GM12878 (cell line): ENCODE data around the gene KRTAP10-7. TPM values are rescaled to one million over a fixed set of nuclear protein-coding genes. Genes with fewer than 3 reads are reported as not detected.

Experiments used
- ATAC-seq: fragments of 200-7000 bp; cut with Tn5 transposase; 3 replicates; pipeline ENCODE4 v1.9.1; 2020; ENCODE audit warnings: mild to moderate bottlenecking, moderate library complexity
- BruUV-seq: library from RNA; stranded (reverse); fragments of 400-500 nt; replicated peaks from 2 replicates; lab custom pipeline; 2021; lab: Mats Ljungman, UMichigan
- CTCF ChIA-PET: fragments of 300-600 bp; sonication (Branson Sonifier 250); formaldehyde crosslinking; extraction: SDS; loops from one replicate; lab custom pipeline; 2021; ENCODE audit warnings: inconsistent platforms; lab: Yijun Ruan, JAX
- POLR2A ChIA-PET: fragments of 350-600 bp; formaldehyde crosslinking; extraction: SDS; loops from one replicate; lab custom pipeline; 2021; ENCODE audit warnings: inconsistent platforms; lab: Charles Lee
- RAD21 ChIA-PET: fragments of 300-600 bp; sonication (Branson Sonifier 250); formaldehyde crosslinking; loops from one replicate; lab custom pipeline; 2023; ENCODE audit warnings: antibody characterized with exemption; ENCODE audit not compliant: unreplicated experiment; lab: Charles Lee
- SMC1A ChIA-PET: fragments of 300-600 bp; sonication (Branson Sonifier 250); formaldehyde crosslinking; loops from one replicate; lab custom pipeline; 2023; ENCODE audit not compliant: unreplicated experiment, uncharacterized antibody; lab: Charles Lee
- DNase-seq: peaks from one replicate; pipeline ENCODE4 v3.0.0-alpha.2; 2011; ENCODE audit warnings: low read depth, low spot score
- FAIRE-seq: peaks from 3 replicates; lab custom pipeline; 2011; peaks lifted over from hg19 to GRCh38; lab: Jason Lieb, UNC
- H2AFZ ChIP-seq: 2 replicates; pipeline ENCODE4 v1.6.0; 2011; ENCODE audit warnings: low read depth, low read length, control low read depth; ENCODE audit not compliant: control insufficient read depth
- H3K27ac ChIP-seq: 2 replicates; pipeline ENCODE4 v1.5.1; 2011; ENCODE audit warnings: control low read depth; ENCODE audit not compliant: control insufficient read depth, insufficient read depth
- H3K27me3 ChIP-seq, 2 experiments: replicated peaks in 1 of 2; 2 replicates each; pipeline versions ENCODE4 v1.6.0 to v1.6.1; 2011; ENCODE audit warnings: low read length in 1 of 2; ENCODE audit not compliant: control insufficient read depth in 2 of 2, insufficient read depth in 2 of 2
- H3K36me3 ChIP-seq, 2 experiments: 2 replicates each; pipeline ENCODE4 v1.5.1; 2011; ENCODE audit warnings: low read length in 1 of 2; ENCODE audit not compliant: control insufficient read depth in 2 of 2, insufficient read depth in 2 of 2
- H3K4me1 ChIP-seq: 2 replicates; pipeline ENCODE4 v1.6.1; 2011; ENCODE audit warnings: mild to moderate bottlenecking, low read length, moderate library complexity, mixed read lengths; ENCODE audit not compliant: control insufficient read depth, insufficient read depth
- H3K4me2 ChIP-seq: 2 replicates; pipeline ENCODE4 v1.6.0; 2011; ENCODE audit warnings: control low read depth; ENCODE audit not compliant: control insufficient read depth, insufficient read depth
- H3K4me3 ChIP-seq: fragments of 200-600 bp; sonication (generic); 2 replicates; pipeline ENCODE4 v1.5.1; 2016
- H3K79me2 ChIP-seq: 2 replicates; pipeline ENCODE4 v1.6.0; 2011; ENCODE audit warnings: low read length; ENCODE audit not compliant: control insufficient read depth, insufficient read depth
- H3K9ac ChIP-seq: 2 replicates; pipeline ENCODE4 v1.8.0; 2011; ENCODE audit warnings: low read length, control low read depth, mixed read lengths; ENCODE audit not compliant: control insufficient read depth, insufficient read depth
- H3K9me3 ChIP-seq: replicated peaks from 3 replicates; pipeline ENCODE4 v1.5.1; 2011; ENCODE audit warnings: mild to moderate bottlenecking, low read length; ENCODE audit not compliant: control insufficient read depth, insufficient read depth
- H4K20me1 ChIP-seq: 2 replicates; pipeline ENCODE4 v1.6.0; 2011; ENCODE audit not compliant: control insufficient read depth, insufficient read depth
- CHD1 ChIP-seq: IDR thresholded peaks from 2 replicates; pipeline ENCODE4 v1.6.1; 2012; ENCODE audit warnings: low read depth, low read length, improper control_type of control experiment
- EZH2 ChIP-seq: IDR thresholded peaks from 2 replicates; pipeline ENCODE4 v1.6.1; 2012; ENCODE audit warnings: low read depth, mild to moderate bottlenecking, control low read depth, inconsistent platforms, low read length, borderline replicate concordance; ENCODE audit not compliant: control insufficient read depth
- IKZF1 ChIP-seq: fragments of 450-650 bp; conservative IDR thresholded peaks from 2 replicates; pipeline ENCODE4 v1.6.1; 2017; ENCODE audit warnings: antibody characterized with exemption, mild to moderate bottlenecking
- KAT2A ChIP-seq: conservative IDR thresholded peaks from 2 replicates; pipeline ENCODE4 v1.6.1; 2011; ENCODE audit warnings: low read depth, low read length; ENCODE audit not compliant: control insufficient read depth
- NR2F1 ChIP-seq: fragments of 450-650 bp; conservative IDR thresholded peaks from 2 replicates; pipeline ENCODE4 v1.6.1; 2017; ENCODE audit warnings: mild to moderate bottlenecking
- PAX5 ChIP-seq: IDR thresholded peaks from 2 replicates; pipeline ENCODE4 v1.6.1; 2011; ENCODE audit warnings: low read depth, low read length, borderline replicate concordance
- RAD51 ChIP-seq: fragments of 450-650 bp; IDR thresholded peaks from 2 replicates; pipeline ENCODE4 v1.6.1; 2016; ENCODE audit warnings: moderate library complexity, mild to moderate bottlenecking, inconsistent platforms
- TCF12 ChIP-seq: IDR thresholded peaks from 2 replicates; pipeline ENCODE4 v1.6.1; 2011; ENCODE audit warnings: low read depth, mild to moderate bottlenecking, low read length
- ZBED1 ChIP-seq: IDR thresholded peaks from 2 replicates; pipeline ENCODE4 v1.6.1; 2016; ENCODE audit warnings: borderline replicate concordance
- ZNF217 ChIP-seq: fragments of 450-650 bp; IDR thresholded peaks from 2 replicates; pipeline ENCODE4 v1.6.1; 2017; ENCODE audit warnings: antibody characterized with exemption, mild to moderate bottlenecking
- WGBS: methylation state at CpG from one replicate; pipeline ENCODE4 v1.1.6; 2016; ENCODE audit warnings: low lambda C conversion rate; ENCODE audit not compliant: insufficient replicate concordance, insufficient coverage; ENCODE audit errors: missing lambda C conversion rate; 5-methylcytosine and 5-hydroxymethylcytosine counted together
- in situ Hi-C: fragments of 300-500 bp; cut with MboI; formaldehyde crosslinking; loops from 9 replicates; pipeline ENCODE4 v1.14.3; 2018; ENCODE audit warnings: mixed read lengths
- intact Hi-C: fragments of 100-400 bp; cut with micrococcal nuclease; formaldehyde crosslinking; loops from one replicate; pipeline ENCODE4 v1.14.2; 2022; ENCODE audit not compliant: unreplicated experiment
- polyA plus RNA-seq, 11 experiments: library from polyadenylated mRNA; depleted of rRNA in 4 of 11; unstranded in 6 of 11; stranded (reverse) in 5 of 11; fragments of >200 nt; fragmentation: Nextera tagmentation in 4 of 11; fragmentation: Illumina TruSeq in 1 of 11; extraction: Ambion mirVana in 4 of 11; extraction: Trizol in 1 of 11; gene quantifications; 1 replicate in 1 of 11; 2 replicates in 10 of 11; pipeline versions ENCODE4 v1.2.1 to v1.2.3, GENCODE V29; 2011 to 2016; ENCODE audit warnings: inconsistent platforms in 2 of 11, missing spikeins in 2 of 11, low read depth in 1 of 11
- total RNA-seq, 4 experiments: library from RNA; depleted of rRNA in 3 of 4; stranded (reverse); fragments of >200 nt in 3 of 4; fragmentation: Illumina TruSeq in 1 of 4; extraction: Trizol in 1 of 4; gene quantifications; 2 replicates each; pipeline versions ENCODE4 v1.2.1 to v1.2.3, GENCODE V29; 2013 to 2021
- TF ChIP-seq, protein P1 (sequence below): IDR thresholded peaks from 2 replicates; pipeline ENCODE4 v1.6.1; 2011; ENCODE audit warnings: borderline replicate concordance, low read depth, mild to moderate bottlenecking, moderate library complexity, mixed read lengths, low read length; ENCODE audit not compliant: insufficient read depth; ENCODE audit errors: extremely low read length
- TF ChIP-seq, protein P2 (sequence below): IDR thresholded peaks from 2 replicates; pipeline ENCODE4 v1.6.1; 2011; ENCODE audit warnings: low read depth, low read length, improper control_type of control experiment, borderline replicate concordance

The KRTAP10-7 gene
- total and polyA plus RNA-seq, 10 of the 15 experiments (the other 5 are each of a cell fraction or from before 2014, with no cell fraction given) = not detected

DNA sequence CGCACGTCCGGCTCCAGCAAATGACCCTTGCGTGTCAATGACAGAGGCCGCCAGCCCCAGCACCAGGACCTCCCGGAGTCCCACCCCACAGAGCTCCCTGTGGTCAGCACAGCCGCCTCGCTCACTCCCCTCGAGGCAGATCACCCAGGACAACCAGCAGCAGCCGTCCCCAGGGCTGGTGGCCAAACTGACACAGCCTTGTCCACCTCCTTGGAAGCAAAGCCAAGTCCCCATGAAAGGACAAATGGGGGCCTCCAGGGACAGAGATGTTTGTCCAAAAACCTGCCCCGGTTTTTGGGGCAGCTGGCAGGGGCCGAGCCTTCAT lies 38.9 kb downstream of the KRTAP10-7 start (continued):
- no peak for TF ChIP-seq TCF12
- TF ChIP-seq PAX5 = no peak
- TF ChIP-seq, protein P1, sequence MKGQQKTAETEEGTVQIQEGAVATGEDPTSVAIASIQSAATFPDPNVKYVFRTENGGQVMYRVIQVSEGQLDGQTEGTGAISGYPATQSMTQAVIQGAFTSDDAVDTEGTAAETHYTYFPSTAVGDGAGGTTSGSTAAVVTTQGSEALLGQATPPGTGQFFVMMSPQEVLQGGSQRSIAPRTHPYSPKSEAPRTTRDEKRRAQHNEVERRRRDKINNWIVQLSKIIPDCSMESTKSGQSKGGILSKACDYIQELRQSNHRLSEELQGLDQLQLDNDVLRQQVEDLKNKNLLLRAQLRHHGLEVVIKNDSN = no peak
- no peak for TF ChIP-seq NR2F1

DNA sequence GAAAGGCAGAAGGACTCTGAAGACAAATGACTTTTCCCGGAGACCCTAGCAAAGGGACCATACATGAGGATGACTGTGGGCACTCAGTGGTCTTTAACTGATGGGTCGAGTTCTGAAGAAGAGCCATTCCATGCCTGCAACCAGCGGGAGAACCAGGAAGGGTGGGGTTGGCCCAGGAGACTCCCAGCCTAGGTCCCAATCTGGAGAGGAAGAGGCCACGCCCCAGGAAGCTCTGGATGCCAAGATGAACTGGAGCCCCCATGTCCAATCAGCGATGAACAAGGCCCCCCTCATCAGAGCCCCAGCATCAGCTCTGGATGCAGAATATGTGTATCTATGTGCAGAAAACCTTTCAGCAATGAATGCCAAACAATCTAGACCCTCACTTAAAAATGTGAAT lies 40.4 kb downstream of the KRTAP10-7 start:
- no peak for TF ChIP-seq CHD1
- TF ChIP-seq IKZF1 = no peak
- no peak for TF ChIP-seq RAD51
- TF ChIP-seq, protein P2, sequence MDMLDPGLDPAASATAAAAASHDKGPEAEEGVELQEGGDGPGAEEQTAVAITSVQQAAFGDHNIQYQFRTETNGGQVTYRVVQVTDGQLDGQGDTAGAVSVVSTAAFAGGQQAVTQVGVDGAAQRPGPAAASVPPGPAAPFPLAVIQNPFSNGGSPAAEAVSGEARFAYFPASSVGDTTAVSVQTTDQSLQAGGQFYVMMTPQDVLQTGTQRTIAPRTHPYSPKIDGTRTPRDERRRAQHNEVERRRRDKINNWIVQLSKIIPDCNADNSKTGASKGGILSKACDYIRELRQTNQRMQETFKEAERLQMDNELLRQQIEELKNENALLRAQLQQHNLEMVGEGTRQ = no peak
- TF ChIP-seq ZBED1 = no peak
- no peak for TF ChIP-seq ZNF217
- no peak for TF ChIP-seq EZH2
- TF ChIP-seq KAT2A = no peak
- TF ChIP-seq, all 136 proteins: peak for 0
- no TSS peak for BruUV-seq
- RAD21 ChIA-PET = no interaction called here
- no peak for FAIRE-seq
- no peak overlapping the region for H3K27ac ChIP-seq
- in situ Hi-C loops (no loop called here), intact Hi-C loops (no loop called here)
- 52% methylated on average over 5 of the region's 5 CpGs for WGBS
- CTCF ChIA-PET = no interaction called here
- H2AFZ ChIP-seq = no peak overlapping the region
- ATAC-seq = no peak
- H3K36me3 ChIP-seq = no peaks in the 10 kb centered on the region
- H3K79me2 ChIP-seq = no peaks in the 10 kb centered on the region
- SMC1A ChIA-PET = no interaction called here
- POLR2A ChIA-PET = no interaction called here
- H4K20me1 ChIP-seq = no peaks in the 10 kb centered on the region
- H3K9me3 ChIP-seq = peaks cover 1% of the 10 kb centered on the region; the same call in 1 of the 3 replicates
- no peaks in the 10 kb centered on the region for H3K27me3 ChIP-seq
- H3K9ac ChIP-seq = no peak overlapping the region
- no peak overlapping the region for H3K4me3 ChIP-seq
- no peaks in the 10 kb centered on the region for H3K4me1 ChIP-seq
- no peak overlapping the region for H3K4me2 ChIP-seq
- DNase-seq = no peak
